Measurements from ENCODE around the gene GNG7.

DNA sequence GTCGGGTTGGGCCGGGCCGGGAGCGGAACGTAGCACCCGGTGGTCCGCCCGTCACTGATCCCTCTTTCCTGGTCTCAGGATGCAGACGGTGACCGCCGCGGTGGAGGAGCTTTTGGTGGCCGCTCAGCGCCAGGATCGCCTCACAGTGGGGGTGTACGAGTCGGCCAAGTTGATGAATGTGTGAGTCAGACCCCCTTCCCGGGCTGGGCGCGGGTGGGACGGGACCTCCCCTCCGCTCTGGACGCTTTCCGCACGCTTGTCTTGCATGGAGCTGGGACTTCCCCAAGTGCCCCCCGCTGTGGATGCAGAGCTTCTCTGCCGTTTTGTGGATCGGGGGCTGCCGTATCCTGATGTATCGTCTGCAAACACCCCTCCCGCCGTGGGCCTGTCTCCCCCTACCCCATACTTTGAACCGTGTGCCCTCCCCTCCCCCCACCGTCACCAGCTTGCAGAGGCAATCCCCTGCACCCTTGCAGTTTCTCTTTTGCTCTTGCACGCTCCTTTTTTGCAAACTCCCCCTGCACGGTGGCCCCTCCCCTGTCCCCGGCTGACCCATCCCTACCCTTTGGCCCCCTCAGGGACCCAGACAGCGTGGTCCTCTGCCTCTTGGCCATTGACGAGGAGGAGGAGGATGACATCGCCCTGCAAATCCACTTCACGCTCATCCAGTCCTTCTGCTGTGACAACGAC, 225.9 kb downstream of the GNG7 start:
- TF ChIP-seq CTCF (conservative IDR thresholded peaks at IDR 0.05; ENCODE audit: low read depth, low read length) = no peak
- TF ChIP-seq EZH2 (IDR thresholded peaks at IDR 0.05; ENCODE audit: low read length, unreplicated experiment) = no peak
